Fibroblast of lung (primary cell): Measurements from ENCODE around the gene PEF1. TPM values are rescaled to one million over a fixed set of nuclear protein-coding genes. Genes with fewer than 3 reads are reported as not detected.

Experiments used
- DNase-seq, 2 donors: peaks; one replicate each; pipeline versions ENCODE4 v3.0.0 to v3.0.0-alpha.2; 2010; ENCODE audit warnings: low read depth in 2 of 2
- H2AFZ ChIP-seq: 2 replicates; pipeline ENCODE4 v1.5.1; 2012; ENCODE audit warnings: low read length, control low read depth, inconsistent platforms
- H3K27ac ChIP-seq: 2 replicates; pipeline ENCODE4 v1.5.1; 2011; ENCODE audit warnings: low read length, control low read depth; ENCODE audit not compliant: insufficient read depth
- H3K27me3 ChIP-seq: 2 replicates; pipeline ENCODE4 v1.5.1; 2011; ENCODE audit warnings: mild to moderate bottlenecking, low read length; ENCODE audit not compliant: control insufficient read depth, insufficient read depth
- H3K36me3 ChIP-seq: 2 replicates; pipeline ENCODE4 v1.5.1; 2011; ENCODE audit warnings: low read length; ENCODE audit not compliant: control insufficient read depth, insufficient read depth
- H3K4me1 ChIP-seq: 2 replicates; pipeline ENCODE4 v1.5.1; 2011; ENCODE audit warnings: low read length; ENCODE audit not compliant: control insufficient read depth, insufficient read depth; ENCODE audit errors: extremely low read depth
- H3K4me2 ChIP-seq: 2 replicates; pipeline ENCODE4 v1.5.1; 2011; ENCODE audit warnings: low read length, control low read depth; ENCODE audit not compliant: insufficient read depth; ENCODE audit errors: extremely low read depth
- H3K4me3 ChIP-seq, 4 experiments: fragments of 200-600 bp in 1 of 4; sonication (generic) in 1 of 4; replicated peaks in 1 of 4; 2 replicates each; pipeline ENCODE4 v1.5.1; 2011 to 2016; ENCODE audit warnings: low read length in 4 of 4, low read depth in 3 of 4, mild to moderate bottlenecking in 3 of 4, control low read depth in 2 of 4, inconsistent platforms in 1 of 4, mixed read lengths in 1 of 4; ENCODE audit not compliant: insufficient read depth in 1 of 4; ENCODE audit errors: control extremely low read depth in 1 of 4
- H3K79me2 ChIP-seq: 2 replicates; pipeline ENCODE4 v1.5.1; 2012; ENCODE audit warnings: mild to moderate bottlenecking, low read length, inconsistent platforms; ENCODE audit not compliant: control insufficient read depth, insufficient read depth
- H3K9ac ChIP-seq: 2 replicates; pipeline ENCODE4 v1.5.1; 2011; ENCODE audit warnings: mild to moderate bottlenecking, low read length, control low read depth; ENCODE audit not compliant: insufficient read depth
- H3K9me3 ChIP-seq: 2 replicates; pipeline ENCODE4 v1.5.1; 2012; ENCODE audit warnings: low read depth, low read length; ENCODE audit not compliant: control insufficient read depth, insufficient read depth
- H4K20me1 ChIP-seq: 2 replicates; pipeline ENCODE4 v1.5.1; 2011; ENCODE audit warnings: low read length; ENCODE audit not compliant: control insufficient read depth, insufficient read depth; ENCODE audit errors: extremely low read depth
- EZH2 ChIP-seq: IDR thresholded peaks from 2 replicates; pipeline ENCODE4 v1.5.1; 2012; ENCODE audit warnings: low read length, control low read depth, mild to moderate bottlenecking; ENCODE audit errors: missing control alignments
- polyA plus RNA-seq, 2 donors: library from polyadenylated mRNA; depleted of rRNA in 1 of 2; stranded (reverse) in 1 of 2; unstranded in 1 of 2; fragments of >200 nt; gene quantifications; 2 replicates each; pipeline ENCODE4 v1.2.1, GENCODE V29; 2011 to 2012; ENCODE audit warnings: missing spikeins in 1 of 2
- total RNA-seq: library from RNA; depleted of rRNA; stranded (reverse); fragments of >200 nt; gene quantifications from 2 replicates; pipeline ENCODE4 v1.2.1, GENCODE V29; 2014
- TF ChIP-seq, protein P1 (sequence below), 2 donors: IDR thresholded peaks in 1 of 2; conservative IDR thresholded peaks in 1 of 2; 1 replicate in 1 of 2; 2 replicates in 1 of 2; pipeline ENCODE4 v1.5.1; 2011 to 2012; ENCODE audit warnings: low read length in 2 of 2, control low read depth in 1 of 2, inconsistent platforms in 1 of 2, low read depth in 1 of 2, mild to moderate bottlenecking in 1 of 2

The PEF1 gene
- total and polyA plus RNA-seq, 2 donors (not counting 1 experiment from before 2014, with no cell fraction given): 72.9 to 78.1 TPM

DNA sequence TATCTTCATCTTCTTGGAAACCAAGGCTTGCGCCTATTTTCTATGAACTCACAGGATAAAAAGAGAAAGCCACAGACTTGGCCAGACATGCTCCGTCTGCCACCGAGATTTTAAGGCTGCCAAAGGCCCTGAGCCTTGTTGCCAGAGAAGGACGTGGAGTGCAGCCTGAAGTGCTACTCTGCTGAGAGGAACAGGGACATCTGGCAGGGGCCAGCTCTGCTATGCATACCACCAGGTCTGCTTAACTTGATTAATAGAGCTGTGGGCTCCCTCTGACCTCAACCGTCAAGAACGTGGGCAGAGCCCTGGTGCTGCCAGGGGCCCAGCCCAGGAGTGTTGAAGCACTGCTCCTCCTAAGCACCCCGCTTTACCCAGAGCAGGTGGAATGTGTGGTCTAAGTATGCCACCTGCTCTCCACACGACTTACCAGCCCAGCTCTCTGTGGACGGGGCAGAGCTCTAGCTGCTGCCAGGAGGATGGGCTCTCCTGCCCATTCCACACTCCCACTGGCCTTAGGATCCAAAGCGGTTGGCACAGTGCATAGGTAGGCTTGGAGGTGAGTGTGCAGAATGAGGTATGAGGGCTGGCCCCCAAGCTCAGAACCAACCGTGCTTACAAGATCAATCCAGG lies 16.6 kb downstream of the PEF1 start:
- Histone ChIP-seq H3K9ac (no peak overlapping the region), H3K9me3 (no peaks in the 10 kb centered on the region), H3K36me3 (peaks cover 8% of the 10 kb centered on the region), H3K4me1 (peaks cover 18% of the 10 kb centered on the region), H2AFZ (no peak overlapping the region), H3K27me3 (no peaks in the 10 kb centered on the region), H3K4me2 (no peak overlapping the region), H3K4me3 (no peak overlapping the region), H4K20me1 (no peaks in the 10 kb centered on the region), H3K27ac (no peak overlapping the region), H3K79me2 (no peaks in the 10 kb centered on the region)
- TF ChIP-seq, protein P1, sequence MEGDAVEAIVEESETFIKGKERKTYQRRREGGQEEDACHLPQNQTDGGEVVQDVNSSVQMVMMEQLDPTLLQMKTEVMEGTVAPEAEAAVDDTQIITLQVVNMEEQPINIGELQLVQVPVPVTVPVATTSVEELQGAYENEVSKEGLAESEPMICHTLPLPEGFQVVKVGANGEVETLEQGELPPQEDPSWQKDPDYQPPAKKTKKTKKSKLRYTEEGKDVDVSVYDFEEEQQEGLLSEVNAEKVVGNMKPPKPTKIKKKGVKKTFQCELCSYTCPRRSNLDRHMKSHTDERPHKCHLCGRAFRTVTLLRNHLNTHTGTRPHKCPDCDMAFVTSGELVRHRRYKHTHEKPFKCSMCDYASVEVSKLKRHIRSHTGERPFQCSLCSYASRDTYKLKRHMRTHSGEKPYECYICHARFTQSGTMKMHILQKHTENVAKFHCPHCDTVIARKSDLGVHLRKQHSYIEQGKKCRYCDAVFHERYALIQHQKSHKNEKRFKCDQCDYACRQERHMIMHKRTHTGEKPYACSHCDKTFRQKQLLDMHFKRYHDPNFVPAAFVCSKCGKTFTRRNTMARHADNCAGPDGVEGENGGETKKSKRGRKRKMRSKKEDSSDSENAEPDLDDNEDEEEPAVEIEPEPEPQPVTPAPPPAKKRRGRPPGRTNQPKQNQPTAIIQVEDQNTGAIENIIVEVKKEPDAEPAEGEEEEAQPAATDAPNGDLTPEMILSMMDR (conservative IDR thresholded peaks at IDR 0.05 in 1 of 2, IDR thresholded peaks at IDR 0.05 in 1 of 2; ENCODE audit: low read depth in 1 of 2, low read length in 2 of 2): no peak
- TF ChIP-seq EZH2: no peak
- DNase-seq: peak in 1 of 2 donors; percentile 81

DNA sequence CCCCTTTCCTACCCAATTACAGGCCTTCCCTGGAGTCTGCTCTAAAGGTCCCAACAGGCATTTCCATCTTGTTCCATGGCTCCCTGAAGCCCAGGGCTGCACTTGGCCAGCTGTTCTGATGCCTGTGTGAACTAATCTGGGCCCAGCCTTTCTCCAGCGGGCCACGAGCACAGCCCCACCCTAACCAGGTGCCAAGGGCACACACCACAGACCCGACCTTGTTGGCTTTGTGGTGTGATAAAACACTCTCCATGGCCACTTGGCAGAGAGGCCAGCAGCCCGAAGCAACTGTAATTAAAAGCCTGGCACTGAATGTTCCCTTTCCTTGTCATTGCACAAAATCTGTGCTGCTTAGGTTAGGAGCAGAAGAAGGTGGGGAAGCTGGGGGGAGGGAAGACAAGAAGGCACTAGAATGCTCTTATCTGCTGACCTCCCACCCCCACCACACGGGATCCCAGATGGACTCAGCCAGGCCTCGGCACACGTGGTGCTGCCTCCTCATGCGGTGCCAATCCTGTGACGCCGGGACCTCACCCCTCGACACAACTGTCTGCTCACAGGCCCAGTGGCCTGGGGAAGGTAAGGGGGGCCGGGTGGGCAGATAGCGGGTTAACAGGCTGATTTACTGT lies 17.3 kb downstream of the PEF1 start:
- Histone ChIP-seq H3K4me1 (peaks cover 18% of the 10 kb centered on the region), H3K36me3 (peaks cover 7% of the 10 kb centered on the region), H3K4me3 (no peak overlapping the region), H4K20me1 (no peaks in the 10 kb centered on the region), H3K27ac (no peak overlapping the region), H3K27me3 (no peaks in the 10 kb centered on the region), H3K9ac (no peak overlapping the region), H3K79me2 (no peaks in the 10 kb centered on the region), H3K4me2 (peak overlapping the region; percentile 36), H3K9me3 (no peaks in the 10 kb centered on the region), H2AFZ (no peak overlapping the region)
- peak in 1 of 2 donors; percentile 31 for DNase-seq
- no peak for TF ChIP-seq EZH2
- TF ChIP-seq, protein P1 (conservative IDR thresholded peaks at IDR 0.05 in 1 of 2, IDR thresholded peaks at IDR 0.05 in 1 of 2; ENCODE audit: low read depth in 1 of 2, low read length in 2 of 2): no peak

DNA sequence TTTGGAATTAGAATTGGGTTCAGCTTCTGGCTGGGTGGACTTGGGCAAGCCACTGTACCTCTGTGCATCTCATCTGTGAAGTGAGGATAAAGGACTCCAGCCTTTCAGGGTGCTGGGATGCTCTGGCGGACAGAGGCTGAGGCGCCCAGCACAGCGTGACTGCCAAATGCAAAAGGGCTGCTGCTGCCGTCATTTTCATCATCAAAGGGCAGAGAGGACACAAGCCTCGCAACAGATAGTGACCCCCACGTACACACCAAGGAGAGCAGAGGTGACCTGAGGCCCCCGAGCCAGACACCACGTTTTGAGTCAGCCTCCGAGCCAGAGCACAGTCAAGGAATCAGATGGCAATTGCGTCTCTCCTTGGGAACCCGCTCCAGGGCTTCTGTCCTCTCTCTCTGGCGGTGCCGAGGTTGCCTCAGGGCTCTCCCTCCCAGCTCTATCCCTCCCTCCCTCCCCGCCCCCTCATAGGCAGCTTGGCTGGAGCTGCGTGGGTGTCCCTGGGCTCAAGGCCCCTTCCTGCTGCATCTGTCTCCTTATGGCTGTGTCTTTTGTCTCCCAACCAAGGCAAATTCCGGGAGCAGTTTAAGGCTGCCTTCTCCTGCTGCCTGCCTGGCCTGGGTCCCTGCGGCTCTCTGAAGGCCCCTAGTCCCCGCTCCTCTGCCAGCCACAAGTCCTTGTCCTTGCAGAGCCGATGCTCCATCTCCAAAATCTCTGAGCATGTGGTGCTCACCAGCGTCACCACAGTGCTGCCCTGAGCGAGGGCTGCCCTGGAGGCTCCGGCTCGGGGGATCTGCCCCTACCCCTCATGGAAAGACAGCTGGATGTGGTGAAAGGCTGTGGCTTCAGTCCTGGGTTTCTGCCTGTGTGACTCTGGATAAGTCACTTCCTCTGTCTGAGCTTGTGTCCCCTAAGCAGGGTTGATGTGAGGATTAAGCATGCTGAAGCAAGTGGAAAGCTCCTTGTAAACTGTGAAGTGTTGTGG lies 18.2 kb downstream of the PEF1 start:
- Histone ChIP-seq H4K20me1 (no peaks in the 10 kb centered on the region), H3K4me3 (no peak overlapping the region), H2AFZ (no peak overlapping the region), H3K9me3 (no peaks in the 10 kb centered on the region), H3K4me2 (no peak overlapping the region), H3K36me3 (peaks cover 5% of the 10 kb centered on the region), H3K27ac (no peak overlapping the region), H3K27me3 (no peaks in the 10 kb centered on the region), H3K4me1 (peaks cover 18% of the 10 kb centered on the region), H3K9ac (no peak overlapping the region), H3K79me2 (no peaks in the 10 kb centered on the region)
- TF ChIP-seq EZH2: no peak
- TF ChIP-seq, protein P1 (conservative IDR thresholded peaks at IDR 0.05 in 1 of 2, IDR thresholded peaks at IDR 0.05 in 1 of 2; ENCODE audit: low read depth in 1 of 2, low read length in 2 of 2): no peak
- peak; percentile 23 to 43 for DNase-seq
